T-cell (primary cell): ENCODE data around the gene RPTOR. TPM values are rescaled to one million over a fixed set of nuclear protein-coding genes. Genes with fewer than 3 reads are reported as not detected.

Experiments
- ATAC-seq, 4 experiments: fragments of 200-7000 bp in 3 of 4; fragments of 150-1000 bp in 1 of 4; cut with Tn5 transposase; replicated peaks in 1 of 4; 1 replicate in 3 of 4; 2 replicates in 1 of 4; pipeline ENCODE4 v1.10.0; 2021; ENCODE audit warnings: moderate library complexity in 3 of 4, mild to moderate bottlenecking in 2 of 4, moderate number of reproducible peaks in 1 of 4
- CTCF ChIA-PET, 2 donors: fragments of 300-600 bp; sonication (Branson Sonifier 250); formaldehyde crosslinking; loops; one replicate each; lab custom pipeline; 2022; ENCODE audit warnings: antibody characterized with exemption in 2 of 2; lab: Charles Lee
- POLR2A ChIA-PET, 2 donors: fragments of 300-600 bp; sonication (Branson Sonifier 250); formaldehyde crosslinking; loops; one replicate each; lab custom pipeline; 2022; ENCODE audit warnings: antibody characterized with exemption in 2 of 2; lab: Charles Lee
- DNase-seq, 35 experiments: peaks; one replicate each; pipeline versions ENCODE4 v3.0.0 to v3.0.0-alpha.2; 2013 to 2023
- H3K27ac ChIP-seq: one replicate; pipeline ENCODE4 v1.5.1; 2013; ENCODE audit warnings: low read length
- H3K27me3 ChIP-seq, 2 experiments: replicated peaks in 1 of 2; 1 replicate in 1 of 2; 2 replicates in 1 of 2; pipeline versions ENCODE4 v1.6.1 to v1.7.0; 2013; ENCODE audit warnings: low read length in 1 of 2, mixed read lengths in 1 of 2; ENCODE audit not compliant: control insufficient read depth in 2 of 2, insufficient read depth in 2 of 2; ENCODE audit errors: extremely low read depth in 1 of 2
- H3K36me3 ChIP-seq, 2 donors: 1 replicate in 1 of 2; 2 replicates in 1 of 2; pipeline versions ENCODE4 v1.6.1 to v1.7.0; 2013; ENCODE audit warnings: low read length in 1 of 2; ENCODE audit not compliant: control insufficient read depth in 2 of 2, insufficient read depth in 1 of 2; ENCODE audit errors: extremely low read depth in 1 of 2
- H3K4me1 ChIP-seq, 2 experiments: 1 replicate in 1 of 2; 2 replicates in 1 of 2; pipeline versions ENCODE4 v1.6.1 to v1.7.0; 2013; ENCODE audit warnings: low read length in 2 of 2, mixed read lengths in 1 of 2; ENCODE audit not compliant: insufficient read depth in 2 of 2, control insufficient read depth in 1 of 2; ENCODE audit errors: extremely low read depth in 1 of 2
- H3K4me3 ChIP-seq, 2 donors: 1 replicate in 1 of 2; 2 replicates in 1 of 2; pipeline versions ENCODE4 v1.5.1 to v1.7.0; 2013; ENCODE audit warnings: mild to moderate bottlenecking in 2 of 2, low read length in 1 of 2, moderate library complexity in 1 of 2; ENCODE audit not compliant: control insufficient read depth in 1 of 2; ENCODE audit errors: extremely low read depth in 1 of 2
- H3K9me3 ChIP-seq: 2 replicates; pipeline ENCODE4 v1.7.0; 2013
- H3K27ac Mint-ChIP-seq, 2 donors: one replicate each; pipeline ENCODE4 v1.8.0; 2020 to 2021; ENCODE audit warnings: mild to moderate bottlenecking in 2 of 2, mixed read lengths in 2 of 2
- H3K27me3 Mint-ChIP-seq, 2 donors: one replicate each; pipeline ENCODE4 v1.8.0; 2021 to 2022; ENCODE audit warnings: mixed read lengths in 2 of 2
- H3K36me3 Mint-ChIP-seq: one replicate; pipeline ENCODE4 v1.8.0; 2021; ENCODE audit warnings: mixed read lengths
- H3K4me1 Mint-ChIP-seq, 3 donors: one replicate each; pipeline ENCODE4 v1.8.0; 2020 to 2022; ENCODE audit warnings: mixed read lengths in 3 of 3, mild to moderate bottlenecking in 1 of 3
- H3K4me3 Mint-ChIP-seq, 3 donors: one replicate each; pipeline ENCODE4 v1.8.0; 2020 to 2022; ENCODE audit warnings: mild to moderate bottlenecking in 3 of 3, mixed read lengths in 3 of 3, moderate library complexity in 3 of 3
- H3K9me3 Mint-ChIP-seq, 3 donors: one replicate each; pipeline ENCODE4 v1.8.0; 2020 to 2022; ENCODE audit warnings: mixed read lengths in 3 of 3
- WGBS: methylation state at CpG from one replicate; pipeline ENCODE4 v1.1.5; 2013; ENCODE audit warnings: missing lambda C conversion rate; ENCODE audit not compliant: insufficient coverage; 5-methylcytosine and 5-hydroxymethylcytosine counted together
- total RNA-seq, 35 experiments: library from RNA in 6 of 35; stranded (reverse) in 6 of 35; fragments of 120-200 nt in 1 of 35; gene quantifications; one replicate each; pipeline versions ENCODE4 v1.2.1 to v1.2.4 and lab custom pipeline; 2013 to 2026

RPTOR gene
- total RNA-seq, 5 donors from 2014 or later (not counting 1 experiment from before 2014, with no cell fraction given): 59.4 to 76.8 (median 71.4) TPM

DNA sequence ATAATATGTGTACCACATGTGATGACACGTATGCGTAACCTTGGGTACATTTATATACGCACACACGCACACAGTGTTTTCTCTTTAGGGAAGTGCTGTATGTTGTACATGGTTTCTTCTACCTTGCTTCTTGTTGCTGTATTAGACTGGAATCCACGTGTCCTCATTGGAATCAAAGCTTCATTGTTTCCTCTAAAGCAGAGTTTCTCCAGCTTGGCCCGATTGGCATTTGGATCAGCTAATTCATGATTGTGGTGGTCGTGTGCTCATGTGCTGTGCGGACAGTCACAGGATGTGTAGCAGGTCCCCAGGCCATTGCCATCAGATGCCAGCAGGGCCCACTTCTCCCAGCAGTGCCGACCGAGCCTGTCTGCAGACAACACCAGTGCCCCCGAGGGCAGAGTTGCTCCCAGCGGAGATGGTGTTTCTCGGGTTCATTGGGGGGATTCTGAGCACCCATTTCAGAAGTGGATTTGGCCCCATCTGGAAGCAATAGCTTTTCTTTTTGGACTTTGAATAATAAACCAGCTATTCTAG is 148.4 kb downstream of the RPTOR start:
- ATAC-seq (no peak), DNase-seq (no peak)
- no peaks in the 10 kb centered on the region for H3K27me3 ChIP-seq
- H3K4me1 Mint-ChIP-seq: peaks cover 43 to 54% (median 50%) of the 10 kb centered on the region in 3 donors
- no peak overlapping the region for H3K27ac Mint-ChIP-seq
- ChIA-PET POLR2A (interaction anchor here in 1 of 2 donors (1.1 kb wide), 1 partner anchor 10 kb away, joined by 3 read pairs; no protein-coding TSS in a partner anchor), CTCF (no interaction called here)
- H3K36me3 ChIP-seq: peaks cover 0 to 7% of the 10 kb centered on the region in 2 donors
- no peak overlapping the region for H3K4me3 ChIP-seq
- no peaks in the 10 kb centered on the region for H3K9me3 Mint-ChIP-seq
- peaks cover 0 to 32% of the 10 kb centered on the region in 2 experiments for H3K4me1 ChIP-seq
- H3K4me3 Mint-ChIP-seq: no peak overlapping the region
- no peaks in the 10 kb centered on the region for H3K9me3 ChIP-seq
- peaks cover 22% of the 10 kb centered on the region for H3K36me3 Mint-ChIP-seq
- WGBS: 93% methylated on average over 13 of the region's 13 CpGs
- no peak overlapping the region for H3K27ac ChIP-seq
- H3K27me3 Mint-ChIP-seq: no peaks in the 10 kb centered on the region

- H3K4me1 ChIP-seq: peaks cover 0 to 37% of the 10 kb centered on the region in 2 experiments
- POLR2A ChIA-PET: interaction anchor here in 1 of 2 donors (1.1 kb wide), 1 partner anchor 9 kb away, joined by 3 read pairs; no protein-coding TSS in a partner anchor
- DNase-seq: no peak
- H3K36me3 Mint-ChIP-seq: peaks cover 17% of the 10 kb centered on the region
- no peak overlapping the region for H3K4me3 Mint-ChIP-seq
- H3K9me3 ChIP-seq: no peaks in the 10 kb centered on the region
- H3K27ac ChIP-seq: no peak overlapping the region
- 96% methylated on average over 10 of the region's 12 CpGs for WGBS
- H3K36me3 ChIP-seq: peaks cover 0 to 7% of the 10 kb centered on the region in 2 donors
- no peak for ATAC-seq
- no peaks in the 10 kb centered on the region for H3K27me3 ChIP-seq
- no peaks in the 10 kb centered on the region for H3K9me3 Mint-ChIP-seq
- peaks cover 43 to 57% (median 52%) of the 10 kb centered on the region in 3 donors for H3K4me1 Mint-ChIP-seq
- no peak overlapping the region for H3K27ac Mint-ChIP-seq
- H3K4me3 ChIP-seq: no peak overlapping the region
- no peaks in the 10 kb centered on the region for H3K27me3 Mint-ChIP-seq
- CTCF ChIA-PET: no interaction called here
Observed at GRCh38 chr17:80693511-80693910, 148.9 kb downstream of the RPTOR start.

- peaks cover 0 to 41% of the 10 kb centered on the region in 2 experiments for H3K4me1 ChIP-seq
- ChIA-PET POLR2A (interaction anchor here in 1 of 2 donors (1.1 kb wide), 1 partner anchor 9 kb away, joined by 3 read pairs; no protein-coding TSS in a partner anchor), CTCF (no interaction called here)
- no peaks in the 10 kb centered on the region for H3K27me3 Mint-ChIP-seq
- no peaks in the 10 kb centered on the region for H3K27me3 ChIP-seq
- H3K27ac ChIP-seq: no peak overlapping the region
- no peak overlapping the region for H3K4me3 ChIP-seq
- no peaks in the 10 kb centered on the region for H3K9me3 ChIP-seq
- no peaks in the 10 kb centered on the region for H3K9me3 Mint-ChIP-seq
- peaks cover 43 to 65% (median 54%) of the 10 kb centered on the region in 3 donors for H3K4me1 Mint-ChIP-seq
- no peak for ATAC-seq
- no peak for DNase-seq
- WGBS: 94% methylated on average over 22 of the region's 28 CpGs
- no peak overlapping the region for H3K4me3 Mint-ChIP-seq
- H3K36me3 Mint-ChIP-seq: peaks cover 12% of the 10 kb centered on the region
- H3K36me3 ChIP-seq: peaks cover 0 to 7% of the 10 kb centered on the region in 2 donors
- no peak overlapping the region for H3K27ac Mint-ChIP-seq
Observed at GRCh38 chr17:80694085-80694991, 149.7 kb downstream of the RPTOR start.

GRCh38 chr17:80694992-80695912 is 150.6 kb downstream of the RPTOR start:
- H3K4me1 ChIP-seq: peaks cover 0 to 41% of the 10 kb centered on the region in 2 experiments
- CTCF ChIA-PET: no interaction called here
- peak in 1 of 4 experiments; percentile 6 for ATAC-seq

GRCh38 chr17:80695979-80696378 is 151.3 kb downstream of the RPTOR start:
- DNase-seq: no peak
- Histone ChIP-seq H3K4me1 (peaks cover 0 to 41% of the 10 kb centered on the region in 2 experiments), H3K27ac (no peak overlapping the region), H3K27me3 (no peaks in the 10 kb centered on the region), H3K36me3 (peaks cover 0 to 7% of the 10 kb centered on the region in 2 donors), H3K9me3 (no peaks in the 10 kb centered on the region), H3K4me3 (no peak overlapping the region)
- no peak for ATAC-seq
- WGBS: 100% methylated on average over 1 of the region's 4 CpGs
- Mint-ChIP-seq H3K4me3 (peak overlapping the region in 1 of 3 donors; percentile 32), H3K27me3 (no peaks in the 10 kb centered on the region), H3K4me1 (peaks cover 45 to 72% (median 54%) of the 10 kb centered on the region in 3 donors), H3K36me3 (peaks cover 6% of the 10 kb centered on the region), H3K9me3 (peaks cover 4 to 6% (median 5%) of the 10 kb centered on the region in 3 donors), H3K27ac (peak overlapping the region in 1 of 2 donors; percentile 16)
- CTCF ChIA-PET: no interaction called here
- POLR2A ChIA-PET: no interaction called here

More at GRCh38 chr17:80694992-80695912, 150.6 kb downstream of the RPTOR start:
- Histone ChIP-seq H3K9me3 (no peaks in the 10 kb centered on the region), H3K27me3 (no peaks in the 10 kb centered on the region), H3K27ac (no peak overlapping the region), H3K36me3 (peaks cover 0 to 7% of the 10 kb centered on the region in 2 donors), H3K4me3 (no peak overlapping the region)
- H3K36me3 Mint-ChIP-seq: peaks cover 7% of the 10 kb centered on the region
- H3K27ac Mint-ChIP-seq: no peak overlapping the region
- H3K27me3 Mint-ChIP-seq: no peaks in the 10 kb centered on the region
- DNase-seq: no peak
- H3K4me3 Mint-ChIP-seq: peak overlapping the region in 1 of 3 donors; percentile 32
- peaks cover 45 to 72% (median 55%) of the 10 kb centered on the region in 3 donors for H3K4me1 Mint-ChIP-seq
- peaks cover 4 to 6% (median 5%) of the 10 kb centered on the region in 3 donors for H3K9me3 Mint-ChIP-seq
- 86% methylated on average over 14 of the region's 28 CpGs for WGBS
- POLR2A ChIA-PET: no interaction called here
